GM21825 (cell line): ENCODE results near the gene PRKAG2.
"Not testable (repeated sequence)": the region's sequence is repeated elsewhere in the genome, so short reads cannot be mapped to it uniquely, and the experiment has no call there.

Source experiments
- ATAC-seq: cut with Tn5 transposase; IDR thresholded peaks from one replicate; pipeline ENCODE4 v1.9.1; 2021; ENCODE audit warnings: mild to moderate bottlenecking, moderate library complexity; ENCODE audit not compliant: unreplicated experiment

Gene PRKAG2

DNA sequence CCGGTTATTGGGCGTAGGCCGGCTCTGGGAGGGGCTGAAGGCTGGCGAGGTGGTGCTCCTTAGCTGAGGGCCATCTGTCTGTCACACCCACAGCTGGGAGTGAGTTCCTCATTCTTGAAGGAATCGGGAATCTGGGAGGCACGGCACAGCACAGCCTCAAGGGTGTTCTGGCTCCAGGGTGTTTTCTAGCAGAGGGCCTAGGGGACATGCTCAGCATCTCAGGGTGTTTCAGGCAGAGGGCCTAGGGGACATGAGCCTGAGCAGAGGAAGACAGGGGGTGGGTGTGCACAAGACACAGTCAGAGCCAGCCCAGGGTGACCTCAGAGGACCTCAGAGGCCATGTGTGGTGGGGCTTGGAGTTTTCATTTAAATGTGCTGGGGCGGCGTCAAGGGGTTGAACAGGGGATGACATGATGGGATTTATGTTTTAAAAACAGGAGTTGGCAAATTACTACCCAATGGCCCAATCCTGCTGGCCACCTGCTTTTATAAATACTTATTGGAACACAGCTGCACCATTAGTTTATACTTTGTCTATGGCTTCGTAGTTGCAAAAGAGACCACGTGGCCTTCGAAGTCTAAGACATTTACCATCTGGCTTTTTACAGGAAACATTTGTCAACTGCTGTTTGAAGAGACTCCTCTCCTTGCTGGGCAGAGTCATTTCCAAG, 121.6 kb downstream of the PRKAG2 start:
- no peak for ATAC-seq

DNA sequence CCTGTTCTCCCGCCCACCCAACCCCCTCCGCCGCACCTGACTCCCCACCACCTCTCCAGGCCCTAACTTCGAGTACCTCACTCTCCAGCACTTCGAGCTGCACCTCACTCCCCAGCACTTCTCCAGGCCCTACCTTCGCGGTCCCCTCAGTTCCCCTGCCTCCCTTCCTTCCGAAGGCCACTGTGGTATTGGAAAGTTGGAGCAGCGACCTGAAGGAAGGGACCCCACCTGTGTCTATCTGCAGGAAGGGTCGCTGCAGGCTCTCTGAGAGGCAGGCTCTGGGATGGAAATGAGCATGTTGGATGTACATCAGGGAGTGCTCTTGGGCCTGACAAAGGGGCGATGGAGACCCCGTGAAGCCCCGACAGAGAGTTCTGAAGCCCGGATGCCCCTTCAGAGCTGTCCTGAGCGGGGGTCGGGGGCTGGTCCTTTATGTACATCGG, 122.2 kb downstream of the PRKAG2 start:
- ATAC-seq, result no peak

DNA sequence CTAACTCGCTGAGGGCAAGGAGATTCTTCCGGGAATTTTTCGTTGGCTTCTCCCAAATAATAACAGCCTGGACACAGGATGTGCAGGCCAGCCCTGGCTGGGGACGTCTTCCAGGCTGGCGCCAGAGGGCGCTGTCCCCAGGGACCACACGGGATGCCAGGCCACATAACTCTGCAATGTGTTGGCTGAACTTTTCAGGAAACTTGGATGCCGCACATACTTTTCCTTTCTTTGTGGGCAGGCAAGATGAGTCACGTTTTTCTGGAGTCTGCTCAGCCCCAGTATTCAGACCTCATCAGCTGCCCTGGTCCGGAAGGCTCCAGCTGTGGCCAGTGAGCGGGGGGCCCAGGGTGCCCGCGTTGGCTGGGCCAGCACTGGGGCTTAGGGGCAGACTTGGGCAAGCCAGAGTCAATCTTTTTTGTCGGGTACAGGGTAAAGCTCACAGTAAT, 122.7 kb downstream of the PRKAG2 start:
- no peak for ATAC-seq

DNA sequence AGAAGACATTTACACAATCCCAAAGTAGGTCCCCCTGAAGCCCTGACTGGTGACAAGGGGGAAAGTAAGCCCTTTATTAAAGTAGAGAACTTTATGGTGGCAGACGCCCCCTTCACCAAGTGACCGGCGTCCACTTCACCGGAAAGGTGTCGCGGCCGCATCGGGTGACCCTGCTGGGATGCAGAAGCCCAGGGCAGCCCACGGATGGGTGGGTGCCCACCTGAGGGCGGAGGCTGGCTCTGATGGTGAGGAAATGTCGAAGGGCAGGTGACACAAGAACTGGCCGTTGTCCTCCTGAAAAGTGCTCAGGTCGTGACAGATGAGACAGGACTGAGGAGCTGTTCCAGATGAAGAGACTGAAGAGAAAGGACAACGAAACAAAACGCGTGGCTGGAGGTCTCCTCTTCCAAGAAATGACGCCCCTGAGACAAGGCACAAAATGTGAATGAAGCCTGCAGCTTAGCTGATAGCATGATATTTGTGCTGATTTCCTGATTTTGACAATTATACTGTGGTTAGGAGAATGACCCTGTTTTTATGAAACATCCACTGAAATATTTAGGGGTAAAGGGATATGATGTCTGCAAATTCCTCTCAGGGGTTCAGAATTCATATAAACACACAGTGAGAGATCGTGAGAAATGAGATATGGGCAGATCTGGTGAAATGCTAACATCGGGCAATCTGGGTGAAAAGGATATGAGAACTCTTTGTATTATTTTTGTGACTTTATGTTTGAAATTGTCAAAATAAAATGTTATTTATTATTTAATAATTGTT, 123.9 kb downstream of the PRKAG2 start:
- no peak for ATAC-seq

DNA sequence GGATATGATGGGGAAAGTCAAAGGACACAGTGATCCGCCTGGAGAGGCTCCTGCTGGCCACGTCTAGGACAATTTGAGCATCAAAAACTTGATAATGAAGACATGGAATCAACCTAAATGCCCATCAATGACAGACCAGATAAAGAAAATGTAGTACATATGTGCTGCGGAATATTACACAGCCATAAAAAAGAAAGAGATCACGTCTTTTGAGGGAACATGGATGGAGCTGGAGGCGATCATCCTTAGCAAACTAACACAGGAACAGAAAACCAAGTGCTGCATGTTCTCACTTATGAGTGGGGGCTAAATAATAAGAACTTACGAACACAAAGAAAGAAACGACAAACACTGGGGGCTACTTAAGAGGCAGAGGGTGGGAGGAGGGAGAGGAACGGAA, 124.9 kb downstream of the PRKAG2 start:
- ATAC-seq, result no peak

DNA sequence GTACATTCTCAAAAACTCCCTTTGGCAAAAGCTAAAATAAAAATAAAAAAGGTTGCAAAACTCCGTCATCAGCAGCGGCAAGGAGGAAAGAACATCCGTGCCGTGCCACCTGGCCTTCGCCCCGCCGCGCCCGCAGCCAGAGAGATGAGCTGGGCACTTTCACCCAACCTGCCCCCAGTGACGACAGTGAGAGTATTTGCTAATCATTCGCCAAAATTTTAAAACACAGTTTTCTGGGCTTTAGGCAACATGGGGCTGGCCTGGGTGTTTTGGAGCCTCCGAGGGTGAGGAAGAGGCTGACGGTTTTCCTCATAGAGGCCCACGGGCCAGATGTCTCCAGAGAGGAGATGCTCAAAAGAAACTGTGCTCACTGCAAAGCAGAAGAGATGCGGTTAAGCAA, 128.2 kb downstream of the PRKAG2 start:
- ATAC-seq, result no peak

DNA sequence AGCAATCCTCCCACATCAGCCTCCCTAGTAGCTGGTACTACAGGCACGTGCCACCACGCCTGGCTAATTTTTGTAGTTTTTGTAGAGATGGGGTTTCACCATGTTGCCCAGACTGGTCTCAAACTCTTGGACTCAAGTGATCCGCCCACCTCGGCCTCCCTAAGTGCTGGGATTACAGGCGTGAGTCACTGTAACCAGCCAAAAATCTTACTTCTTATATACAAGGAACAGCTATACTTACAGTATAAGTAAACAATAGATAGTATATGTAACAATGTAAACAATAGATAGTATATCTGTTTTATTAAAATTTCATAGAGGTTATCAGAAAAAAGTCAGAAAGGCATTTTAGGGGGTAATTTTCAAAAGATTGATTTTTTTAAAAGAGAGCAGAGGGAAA, 128.9 kb downstream of the PRKAG2 start:
- not testable (repeated sequence) for ATAC-seq

DNA sequence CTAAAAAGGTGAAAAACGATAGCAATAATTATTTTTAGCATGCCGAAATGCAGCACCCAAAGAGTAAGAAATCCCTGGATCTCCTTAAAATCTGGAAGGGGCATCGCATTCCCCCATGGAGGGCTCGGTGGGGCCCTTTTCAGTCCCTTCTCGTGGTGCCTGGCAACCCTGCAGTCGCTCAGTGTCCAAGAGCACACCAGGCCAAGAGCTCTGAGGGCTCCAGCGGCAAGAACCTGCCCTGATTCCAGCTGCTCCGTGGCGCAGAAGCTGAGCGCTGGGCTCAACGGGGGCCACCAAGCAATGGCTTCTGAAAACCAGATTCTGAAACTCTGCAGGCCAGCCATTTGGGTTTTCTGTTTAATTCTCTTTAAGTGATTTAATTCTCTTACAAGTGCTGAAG, 131.2 kb downstream of the PRKAG2 start:
- ATAC-seq, result no peak

DNA sequence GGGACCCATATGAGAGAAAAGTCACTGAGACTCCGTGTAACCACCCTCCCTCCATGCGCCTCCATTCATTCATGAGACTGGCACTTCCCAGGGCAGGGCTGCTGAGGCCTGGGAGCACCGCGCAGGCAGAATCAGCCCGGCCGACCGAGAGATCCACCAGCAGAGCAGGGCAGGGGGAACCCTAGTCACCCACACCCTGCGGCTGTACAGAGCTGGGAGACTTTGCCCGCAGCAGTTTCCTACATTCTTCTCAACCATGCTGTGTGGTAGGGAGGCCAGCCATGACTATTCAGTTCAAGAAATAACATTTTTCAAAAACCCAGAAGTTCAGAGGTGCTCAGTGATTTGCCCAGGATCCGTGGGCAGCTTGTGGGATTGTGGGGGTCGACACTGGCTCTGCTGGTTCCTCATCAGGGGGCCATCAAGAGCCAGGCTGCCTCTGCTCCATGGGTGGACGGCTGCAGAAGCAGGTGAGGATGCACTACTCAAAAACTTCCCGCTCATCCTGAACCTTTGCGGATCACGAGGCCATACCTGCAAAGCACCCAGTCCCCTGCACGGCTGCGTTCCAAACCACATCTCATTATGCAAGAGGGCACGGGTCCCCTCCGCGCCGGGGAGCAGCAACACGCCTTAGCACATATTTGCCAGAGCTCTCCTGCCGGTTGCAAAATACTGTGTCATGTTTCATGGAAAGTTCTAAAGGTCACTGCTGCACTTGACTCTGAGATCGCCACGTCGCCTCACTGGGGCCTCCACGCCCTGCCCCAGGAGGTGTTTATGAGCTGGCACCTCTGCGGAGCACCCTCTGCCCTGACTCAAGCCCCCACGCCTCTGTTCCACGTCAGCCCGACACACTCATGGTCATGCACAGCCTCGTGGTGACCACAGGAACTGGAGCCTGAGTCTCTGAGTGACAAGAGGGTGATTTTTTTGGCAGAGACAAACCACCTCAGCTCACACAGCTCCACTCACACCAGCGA, 132.0 kb downstream of the PRKAG2 start:
- ATAC-seq, result no peak

DNA sequence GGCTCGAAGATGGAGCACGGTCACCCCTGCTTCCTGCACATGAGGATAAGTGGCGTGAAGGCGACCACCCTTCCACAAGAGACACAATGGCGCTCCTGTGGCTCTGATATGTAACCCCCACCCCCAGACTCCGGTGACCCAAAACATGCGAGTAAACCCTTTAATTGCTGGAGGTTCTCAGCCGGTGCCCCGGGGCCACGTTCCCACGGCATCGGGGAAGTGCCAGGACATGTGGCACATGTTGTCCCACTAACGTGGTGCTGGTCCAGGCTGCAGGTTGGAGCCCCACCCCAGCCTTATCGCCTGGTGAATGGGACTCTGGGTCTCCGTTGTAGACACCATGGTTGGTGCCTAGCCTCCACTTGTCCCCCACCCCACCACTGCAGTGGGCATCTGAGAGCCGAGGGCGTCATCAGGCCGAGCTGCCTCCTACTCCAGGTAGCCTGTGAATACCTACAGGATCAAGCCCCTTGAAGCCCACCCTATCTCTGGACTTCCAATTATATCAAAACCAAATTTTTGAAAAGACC, 132.8 kb downstream of the PRKAG2 start:
- no peak for ATAC-seq

DNA sequence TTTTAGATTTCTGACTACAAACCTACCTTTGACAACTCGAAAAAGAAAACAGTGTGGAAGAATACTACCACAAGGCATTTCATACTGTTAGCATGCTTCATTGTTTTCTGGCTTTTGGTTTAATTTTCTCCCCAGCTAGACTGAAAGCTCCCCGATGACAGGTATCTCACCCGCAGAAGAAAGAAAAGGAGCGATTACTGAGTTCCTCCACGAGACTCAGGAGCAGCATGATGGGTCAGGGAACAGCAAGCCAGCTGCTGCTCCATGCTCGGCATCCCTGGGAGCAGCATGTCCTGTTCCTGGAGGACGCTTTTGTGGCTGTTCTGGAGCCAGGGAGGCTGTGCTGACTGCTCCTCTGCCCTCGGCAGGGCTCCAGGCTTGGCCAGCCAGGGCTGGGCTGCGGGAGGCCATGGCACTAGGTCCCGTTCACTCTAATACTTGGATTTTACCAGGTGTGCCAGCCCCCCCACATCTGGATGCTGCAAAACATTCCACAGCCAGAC, 133.4 kb downstream of the PRKAG2 start:
- no peak for ATAC-seq

DNA sequence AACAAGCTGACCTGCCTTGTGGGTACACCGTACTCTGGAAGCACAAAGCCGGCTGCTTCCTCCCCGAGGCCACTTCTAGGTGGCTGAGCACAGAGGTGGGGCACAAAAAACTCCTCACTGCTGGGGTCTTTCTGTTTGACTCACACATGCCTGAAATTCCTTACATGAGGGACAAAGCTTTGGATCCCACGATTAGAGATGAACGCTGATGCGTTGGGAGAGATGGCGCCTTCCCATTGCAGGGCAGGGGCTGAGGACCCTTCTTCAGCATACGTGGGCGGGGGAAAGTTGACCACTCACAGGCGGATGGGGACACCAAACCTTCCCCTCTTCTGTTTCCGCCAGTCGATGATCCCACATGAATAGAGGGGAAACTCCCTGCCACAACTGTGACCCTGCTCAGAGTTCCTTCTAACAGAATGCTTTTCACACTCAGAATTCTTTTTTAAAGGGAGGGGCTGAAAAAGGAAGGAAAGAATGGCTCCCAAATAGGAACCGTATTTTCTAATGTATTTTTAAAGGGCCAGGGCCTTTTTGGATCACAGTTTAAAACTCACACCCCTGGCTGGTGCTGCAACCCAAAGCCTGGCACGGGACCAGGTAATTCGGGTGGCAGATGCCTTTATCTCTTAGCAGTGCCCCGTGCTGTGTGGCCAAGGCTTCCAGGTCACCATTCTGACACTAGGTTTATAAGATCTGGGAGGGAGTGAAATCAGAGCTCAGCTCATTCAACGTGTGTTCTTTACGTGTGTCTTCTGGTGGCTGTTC, 134.0 kb downstream of the PRKAG2 start:
- no peak for ATAC-seq

DNA sequence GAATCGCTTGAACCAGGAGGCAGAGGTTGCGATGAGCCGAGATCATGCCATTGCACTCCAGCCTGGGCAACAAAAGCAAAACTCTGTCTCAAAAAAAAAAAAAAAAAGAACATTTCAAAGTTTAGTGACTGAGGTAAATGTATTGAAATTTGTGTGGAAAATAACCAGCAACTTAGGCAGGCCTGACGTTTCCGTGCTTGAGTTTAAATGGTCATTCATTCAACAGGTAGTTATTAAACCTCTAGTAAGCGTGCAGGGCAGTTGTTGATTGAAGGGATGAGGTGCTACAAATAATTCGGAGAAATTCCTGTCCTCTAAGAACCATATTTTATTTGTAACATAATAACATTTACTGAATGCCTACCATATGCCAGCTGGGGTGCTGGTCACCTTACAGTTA, 135.3 kb downstream of the PRKAG2 start:
- no peak for ATAC-seq

DNA sequence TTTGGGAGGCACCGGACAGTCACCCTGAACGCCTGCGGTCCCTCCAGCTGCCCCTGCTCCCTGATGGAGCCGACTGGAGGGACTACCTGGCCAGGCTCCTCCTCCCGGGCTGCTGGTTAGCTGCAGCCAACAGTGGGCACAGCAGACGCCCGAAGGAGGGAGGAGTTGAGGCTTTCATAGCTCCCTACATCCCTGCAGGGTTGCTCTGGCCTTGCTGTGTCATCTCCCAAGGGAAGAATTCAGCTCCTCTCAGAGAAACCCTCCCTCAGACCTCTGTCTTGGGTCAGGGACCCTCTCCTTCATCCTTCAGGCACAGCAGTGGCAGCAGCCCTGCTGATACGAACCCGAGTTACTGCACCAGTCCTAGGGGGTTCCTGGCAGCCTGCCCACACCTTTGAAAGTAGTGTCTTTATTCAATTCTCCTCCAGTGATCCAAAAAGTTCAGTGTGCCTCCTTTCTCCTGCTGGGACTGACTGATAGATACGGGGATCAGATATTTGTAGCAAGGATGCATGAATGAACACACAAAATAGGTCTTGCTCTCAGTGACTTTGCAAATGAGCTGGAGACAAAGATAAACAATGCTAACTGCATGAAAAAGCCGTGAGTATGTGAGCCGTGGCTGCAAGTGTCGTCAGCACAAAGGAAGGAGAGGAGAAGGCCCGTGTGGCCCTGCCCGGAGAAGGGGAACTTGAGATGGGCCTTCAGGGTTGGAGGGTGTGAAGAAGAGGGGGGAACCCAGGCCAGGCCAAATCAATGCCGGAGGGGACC, 136.6 kb downstream of the PRKAG2 start:
- no peak for ATAC-seq

DNA sequence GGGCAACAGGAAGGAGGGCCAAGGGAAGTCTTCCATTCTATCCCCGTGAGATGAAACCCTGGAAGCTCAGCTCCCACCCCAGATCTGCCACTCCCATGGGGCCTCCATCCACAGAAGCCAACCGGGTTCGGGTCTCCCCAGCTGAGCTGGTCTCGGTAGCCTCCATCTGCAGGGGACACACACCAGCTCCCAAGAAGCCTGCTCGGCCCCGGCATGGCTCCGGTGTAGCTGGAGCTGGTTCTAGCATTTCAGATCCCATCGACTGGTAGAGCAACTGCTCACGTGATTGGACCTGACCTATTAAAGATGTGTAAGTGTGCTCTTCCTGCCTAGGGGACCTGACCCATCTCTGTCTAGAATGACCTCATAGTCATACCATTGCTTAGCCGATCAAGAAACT, 138.0 kb downstream of the PRKAG2 start:
- no peak for ATAC-seq

DNA sequence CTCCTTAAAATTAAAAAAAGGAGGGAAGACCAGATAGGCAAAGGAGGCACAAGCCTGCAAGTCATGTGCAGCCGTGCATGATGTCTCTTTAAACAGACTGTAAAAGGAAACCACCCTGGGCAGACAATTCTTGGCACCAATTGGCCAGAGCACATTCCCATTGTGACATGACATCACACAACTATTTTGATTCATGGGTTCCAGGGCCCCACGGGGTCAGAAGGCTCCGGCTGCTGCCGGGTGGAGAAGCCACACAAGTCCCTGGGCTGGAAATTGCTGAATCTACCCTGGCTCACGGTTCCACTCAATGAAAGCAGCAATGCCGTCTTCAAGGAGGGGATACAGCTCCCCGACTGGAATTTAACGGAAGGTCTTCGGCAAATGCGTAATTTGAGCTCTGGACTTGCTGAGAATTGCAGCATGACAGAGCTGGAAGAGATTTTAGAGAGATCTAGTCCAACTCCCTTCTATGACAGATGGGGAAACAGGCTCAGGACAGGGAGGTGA, 140.5 kb downstream of the PRKAG2 start:
- ATAC-seq, result no peak

DNA sequence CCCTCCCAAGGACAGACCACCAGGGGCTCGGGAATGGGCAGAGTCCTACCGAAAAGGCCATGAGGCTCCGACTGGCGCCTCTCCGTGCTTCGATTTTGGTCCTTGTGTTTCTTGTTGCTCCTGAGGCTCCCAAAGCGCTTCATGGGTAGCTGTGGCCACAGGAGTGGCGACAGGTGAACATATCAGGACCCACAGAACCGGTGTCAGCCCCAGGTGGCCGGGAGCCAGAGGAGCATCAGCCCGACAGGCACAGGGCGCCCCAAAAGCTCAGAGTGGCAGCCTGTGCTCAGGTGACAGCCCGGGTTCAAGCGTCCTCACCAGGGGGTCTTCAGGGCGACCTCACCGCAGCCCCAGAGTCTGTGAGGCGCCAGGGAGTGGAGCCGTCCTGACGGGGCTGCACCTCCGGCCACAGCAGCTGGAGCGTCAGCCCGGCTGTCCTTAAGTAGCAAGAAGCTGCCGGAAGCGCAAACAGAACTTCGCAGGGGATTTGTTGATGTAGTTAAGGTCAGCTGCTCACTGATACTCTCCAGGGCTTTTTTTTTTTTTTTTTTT, 141.0 kb downstream of the PRKAG2 start:
- no peak for ATAC-seq

DNA sequence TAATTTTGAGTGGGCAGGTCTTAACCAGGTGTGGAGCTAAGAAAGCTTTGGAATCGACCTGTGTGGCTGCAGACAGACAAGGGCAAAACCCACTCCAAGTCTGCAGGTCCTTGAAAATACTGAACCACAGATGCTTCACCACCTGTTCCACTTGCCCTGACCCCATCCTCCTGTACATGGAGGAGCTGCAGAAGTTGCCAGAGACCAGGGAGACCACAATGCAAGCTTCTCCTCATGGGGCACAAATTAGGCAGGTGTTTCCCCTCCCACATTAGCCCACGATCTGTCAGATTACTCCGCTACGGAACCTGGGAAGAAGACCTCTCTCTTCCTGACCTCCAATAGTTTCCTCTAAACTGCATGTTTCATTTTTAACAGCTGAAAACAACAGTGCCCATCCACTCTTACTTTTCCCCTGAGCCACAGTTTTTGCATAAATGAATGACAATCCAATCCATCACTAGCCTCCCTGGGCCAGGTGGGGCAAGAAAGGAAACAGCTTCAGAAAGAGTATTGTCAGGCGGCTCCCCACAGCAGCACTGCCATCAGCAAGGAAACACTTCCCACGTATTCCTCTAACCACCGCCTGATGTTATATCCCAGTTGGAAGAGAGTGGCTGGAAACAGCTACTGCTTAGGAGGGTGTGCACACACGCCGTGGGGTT, 141.6 kb downstream of the PRKAG2 start:
- no peak for ATAC-seq
